Kidney (tissue), 14 donors: ENCODE data around the gene CAPN14. TPM values are rescaled to one million over a fixed set of nuclear protein-coding genes. Genes with fewer than 3 reads are reported as not detected.

ENCODE experiments used
- DNase-seq, 5 donors: peaks; one replicate each; pipeline ENCODE4 v3.0.0-alpha.2; 2013 to 2020
- FAIRE-seq: peaks from 2 replicates; lab custom pipeline; 2012; peaks lifted over from hg19 to GRCh38; lab: Jason Lieb, UNC
- H3K27ac ChIP-seq, 2 donors: one replicate each; pipeline ENCODE4 v1.7.0; 2013; ENCODE audit warnings: low read depth in 2 of 2, low read length in 2 of 2, inconsistent platforms in 1 of 2
- H3K27me3 ChIP-seq: one replicate; pipeline ENCODE4 v1.7.1; 2013; ENCODE audit warnings: low read length, inconsistent platforms; ENCODE audit not compliant: control insufficient read depth, insufficient read depth
- H3K36me3 ChIP-seq, 3 donors: one replicate each; pipeline versions ENCODE4 v1.7.0 to v1.7.1; 2013; ENCODE audit warnings: low read length in 3 of 3, control low read depth in 1 of 3, inconsistent platforms in 1 of 3; ENCODE audit not compliant: insufficient read depth in 3 of 3, control insufficient read depth in 2 of 3
- H3K4me1 ChIP-seq, 3 donors: one replicate each; pipeline versions ENCODE4 v1.7.0 to v1.7.1; 2013; ENCODE audit warnings: low read length in 3 of 3, inconsistent platforms in 1 of 3, low read depth in 1 of 3; ENCODE audit not compliant: control insufficient read depth in 2 of 3, insufficient read depth in 2 of 3
- H3K4me3 ChIP-seq, 3 donors: one replicate each; pipeline versions ENCODE4 v1.7.0 to v1.8.1; 2013; ENCODE audit warnings: low read length in 3 of 3, control low read depth in 1 of 3, inconsistent platforms in 1 of 3
- H3K9ac ChIP-seq, 3 donors: one replicate each; pipeline versions ENCODE4 v1.7.0 to v1.7.1; 2013; ENCODE audit warnings: low read length in 3 of 3, control low read depth in 1 of 3, inconsistent platforms in 1 of 3
- H3K9me3 ChIP-seq, 3 donors: one replicate each; pipeline versions ENCODE4 v1.7.0 to v1.7.1; 2013; ENCODE audit warnings: low read length in 3 of 3, control low read depth in 1 of 3, inconsistent platforms in 1 of 3; ENCODE audit not compliant: control insufficient read depth in 2 of 3, insufficient read depth in 1 of 3
- CTCF ChIP-seq: IDR thresholded peaks from 3 replicates; pipeline ENCODE4 v1.5.1; 2012; ENCODE audit warnings: mild to moderate bottlenecking, moderate library complexity, borderline replicate concordance; ENCODE audit not compliant: insufficient read depth; ENCODE audit errors: extremely low read depth
- intact Hi-C: fragments of 100-400 bp; cut with DNase I; formaldehyde crosslinking; loops from one replicate; pipeline ENCODE4 v1.11.1; 2022
- polyA plus RNA-seq: library from polyadenylated mRNA; stranded (reverse); fragments of 350-450 nt; fragmentation: Illumina TruSeq; extraction: RNeasy Lipid Tissue Mini Kit (QIAGEN cat#74804); gene quantifications from one replicate; pipeline ENCODE4 v1.2.3, GENCODE V29; 2014; ENCODE audit warnings: low read depth, low replicate concordance; ENCODE audit not compliant: insufficient read depth
- total RNA-seq: library from RNA; stranded (reverse); fragmentation: NEBNext Ultra II Directional; extraction: Animal tissue kit (Norgen Biotek cat#: 25700); gene quantifications from one replicate; pipeline ENCODE4 v1.2.1, GENCODE V29; 2021
- donor health status: control.
- donor health status: control.
- donor health status: control.
- donor health status: control.
- donor health status: control.
- donor health status: DM: yes; HTN: yes; CAD: no.
- donor health status: Normal renal cell carcinoma (clear cell type).

Gene CAPN14
- total and polyA plus RNA-seq, 2 donors from 2014 or later = 0.22 to 0.25 TPM

- FAIRE-seq = no peak
- DNase-seq = no peak
- Histone ChIP-seq H3K27me3 (no peaks in the 10 kb centered on the region), H3K36me3 (peaks cover 0 to 5% (median 3%) of the 10 kb centered on the region in 3 donors), H3K9ac (no peak overlapping the region), H3K27ac (no peak overlapping the region), H3K4me1 (no peaks in the 10 kb centered on the region), H3K9me3 (no peaks in the 10 kb centered on the region), H3K4me3 (no peak overlapping the region)
- no peak for TF ChIP-seq CTCF
- intact Hi-C loops = no loop called here
Measured at GRCh38 chr2:31256611-31257382, 39.5 kb upstream of the CAPN14 start.

DNA sequence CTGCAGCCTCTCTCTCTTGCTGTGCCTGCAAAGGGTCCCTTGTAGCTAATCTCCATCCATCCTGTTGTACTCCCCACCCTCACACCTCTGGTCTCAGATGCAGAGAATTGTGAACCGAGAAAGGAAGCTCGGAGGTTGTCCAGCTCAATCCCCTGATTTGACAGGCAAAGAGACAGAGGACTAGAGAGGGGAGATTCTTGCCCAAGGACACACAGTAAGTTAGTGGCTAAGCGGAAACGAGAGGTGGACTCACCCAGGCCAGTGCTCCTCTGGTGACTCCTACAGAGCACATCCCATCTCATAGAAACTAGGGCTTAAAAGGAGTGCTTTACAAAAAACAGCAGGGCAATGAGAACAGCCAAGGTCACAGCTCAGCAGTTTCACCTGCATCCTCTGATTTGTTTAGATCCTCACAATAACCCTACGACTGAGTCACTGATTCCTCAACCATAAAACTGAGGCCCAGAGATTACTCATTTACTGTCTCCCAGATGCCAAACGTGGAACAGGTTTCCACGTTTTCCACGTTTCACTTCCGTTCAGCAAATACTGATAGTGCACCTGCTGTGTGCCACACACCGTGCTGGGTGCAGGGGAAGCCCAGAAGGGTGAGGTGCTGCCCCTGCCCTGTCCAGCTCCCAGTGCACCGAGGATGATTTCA, 38.7 kb upstream of the CAPN14 start:
- Histone ChIP-seq H3K27ac (no peak overlapping the region), H3K4me1 (no peaks in the 10 kb centered on the region), H3K4me3 (no peak overlapping the region), H3K9ac (no peak overlapping the region), H3K27me3 (no peaks in the 10 kb centered on the region), H3K9me3 (no peaks in the 10 kb centered on the region), H3K36me3 (peaks cover 0 to 1% (median under 1%) of the 10 kb centered on the region in 3 donors)
- no peak for FAIRE-seq
- no peak for DNase-seq
- intact Hi-C loops = no loop called here
- no peak for TF ChIP-seq CTCF

DNA sequence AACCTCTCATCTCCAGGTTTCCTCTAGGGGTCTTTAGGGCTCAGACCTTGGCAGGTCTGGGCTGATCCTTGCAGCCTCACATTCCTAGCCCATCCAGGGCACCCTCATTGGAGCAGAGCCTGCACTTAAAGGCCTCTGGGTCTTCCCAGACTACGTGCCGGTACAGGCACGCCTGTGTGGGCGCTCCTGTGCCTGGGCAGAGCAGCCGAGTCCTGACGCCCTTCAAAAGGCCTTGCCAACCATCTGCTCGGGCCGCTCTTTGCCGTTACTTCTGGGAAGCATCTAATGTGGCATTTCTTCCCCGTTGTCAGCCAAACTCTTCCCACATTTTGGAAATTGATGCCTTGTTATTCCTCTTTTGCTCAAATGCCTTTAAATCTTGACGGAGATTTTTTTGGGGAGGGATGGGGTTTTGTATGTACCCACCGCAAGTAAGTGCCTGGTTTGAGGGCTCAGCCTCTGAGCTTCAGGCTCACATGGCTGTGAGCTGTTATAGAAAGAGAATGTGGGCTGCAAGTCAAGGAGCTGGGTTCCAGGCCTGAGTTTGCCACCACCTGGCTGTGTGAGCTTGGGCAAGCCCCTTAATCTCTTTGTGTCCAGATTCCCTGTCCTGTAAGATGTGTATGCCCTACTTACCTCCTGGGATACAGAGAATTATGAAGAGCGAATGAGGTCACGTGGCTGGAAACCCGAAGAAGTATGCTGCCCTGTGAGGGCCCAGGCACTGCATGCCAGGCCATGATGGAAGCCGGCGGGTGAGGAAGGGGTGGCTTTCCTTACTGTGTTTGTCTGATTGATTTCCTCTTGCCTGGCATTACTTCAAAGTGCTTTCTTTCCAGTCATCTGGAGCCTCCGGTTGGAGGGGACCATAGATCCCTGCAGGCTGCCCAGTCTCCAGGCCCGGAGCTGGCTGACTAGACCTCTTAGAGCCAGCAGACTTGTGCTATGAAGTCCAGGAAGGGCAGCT, 37.2 kb upstream of the CAPN14 start:
- Histone ChIP-seq H3K36me3 (peaks cover 0 to 3% (median 0%) of the 10 kb centered on the region in 3 donors), H3K27me3 (no peaks in the 10 kb centered on the region), H3K4me3 (no peak overlapping the region), H3K9ac (no peak overlapping the region), H3K9me3 (no peaks in the 10 kb centered on the region), H3K27ac (no peak overlapping the region), H3K4me1 (no peaks in the 10 kb centered on the region)
- DNase-seq (no peak), FAIRE-seq (no peak)
- no peak for TF ChIP-seq CTCF
- intact Hi-C loops = no loop called here
